ENCODE data around the gene KCNH1.

The KCNH1 gene

GRCh38 chr1:210794445-210794844 lies 339.5 kb downstream of the KCNH1 start:
- no peak for DNase-seq

GRCh38 chr1:210792250-210793102 lies 341.5 kb downstream of the KCNH1 start:
- no peak for DNase-seq

- DNase-seq, result no peak
Observed at GRCh38 chr1:210790196-210790595, 343.8 kb downstream of the KCNH1 start.

GRCh38 chr1:210787800-210788199 lies 346.1 kb downstream of the KCNH1 start:
- no peak for DNase-seq

- DNase-seq, result no peak
Observed at GRCh38 chr1:210786546-210786945, 347.4 kb downstream of the KCNH1 start.

- DNase-seq, result no peak
Observed at GRCh38 chr1:210783925-210784324, 350.0 kb downstream of the KCNH1 start.

- no peak for DNase-seq
Observed at GRCh38 chr1:210781652-210782051, 352.3 kb downstream of the KCNH1 start.

GRCh38 chr1:210779269-210779668 lies 354.7 kb downstream of the KCNH1 start:
- DNase-seq, result no peak

GRCh38 chr1:210777914-210778313 lies 356.0 kb downstream of the KCNH1 start:
- no peak for DNase-seq

- no peak for DNase-seq
Observed at GRCh38 chr1:210776712-210777111, 357.2 kb downstream of the KCNH1 start.

GRCh38 chr1:210775289-210775688 lies 358.7 kb downstream of the KCNH1 start:
- DNase-seq, result no peak

GRCh38 chr1:210773450-210773849 lies 360.5 kb downstream of the KCNH1 start:
- no peak for DNase-seq

- DNase-seq, result no peak
Observed at GRCh38 chr1:210771131-210771530, 362.8 kb downstream of the KCNH1 start.

- DNase-seq, result no peak
Observed at GRCh38 chr1:210770396-210770984, 363.5 kb downstream of the KCNH1 start.

- DNase-seq, result no peak
Observed at GRCh38 chr1:210769473-210769872, 364.5 kb downstream of the KCNH1 start.

- no peak for DNase-seq
Observed at GRCh38 chr1:210764536-210764935, 369.4 kb downstream of the KCNH1 start.

GRCh38 chr1:210758761-210759160 lies 375.2 kb downstream of the KCNH1 start:
- no peak for DNase-seq

GRCh38 chr1:210758261-210758660 lies 375.7 kb downstream of the KCNH1 start:
- DNase-seq, result no peak

- no peak for DNase-seq
Observed at GRCh38 chr1:210757677-210758076, 376.3 kb downstream of the KCNH1 start.

- no peak for DNase-seq
Observed at GRCh38 chr1:210755991-210756659, 377.8 kb downstream of the KCNH1 start.

GRCh38 chr1:210754878-210755665 lies 378.9 kb downstream of the KCNH1 start:
- DNase-seq, result no peak

- DNase-seq, result no peak
Observed at GRCh38 chr1:210751911-210752310, 382.0 kb downstream of the KCNH1 start.

- no peak for DNase-seq
Observed at GRCh38 chr1:210750468-210750867, 383.5 kb downstream of the KCNH1 start.

All from hematopoietic multipotent progenitor cell treated with erythropoietin and hydrocortisone succinate and interleukin-3 and kit ligand, for 8 days (in vitro differentiated cells).